GM19438 (cell line): ENCODE measurements around the gene CYSRT1.

Experiments used
- ATAC-seq: cut with Tn5 transposase; IDR thresholded peaks from one replicate; pipeline ENCODE4 v1.9.1; 2021; ENCODE audit warnings: low read depth; ENCODE audit not compliant: unreplicated experiment

Gene CYSRT1

GRCh38 chr9:137224830-137225694 lies at the start of gene CYSRT1:
Gene CYSRT1, plus strand, starts transcription at chr9:137225174. Its CDS starts 448 bp downstream, at chr9:137225622.
- ATAC-seq, result no peak

- no peak for ATAC-seq
Observed at GRCh38 chr9:137175345-137175961, 49.5 kb upstream of the CYSRT1 start.

- ATAC-seq, result no peak
Observed at GRCh38 chr9:137176302-137177182, 48.4 kb upstream of the CYSRT1 start.

GRCh38 chr9:137178201-137178938 lies 46.6 kb upstream of the CYSRT1 start:
- no peak for ATAC-seq

GRCh38 chr9:137178939-137179630 lies 45.9 kb upstream of the CYSRT1 start:
- ATAC-seq, result no peak

GRCh38 chr9:137179761-137180160 lies 45.2 kb upstream of the CYSRT1 start:
- no peak for ATAC-seq

GRCh38 chr9:137180491-137180890 lies 44.5 kb upstream of the CYSRT1 start:
- no peak for ATAC-seq

GRCh38 chr9:137181680-137182079 lies 43.3 kb upstream of the CYSRT1 start:
- no peak for ATAC-seq

GRCh38 chr9:137182836-137183235 lies 42.1 kb upstream of the CYSRT1 start:
- no peak for ATAC-seq

GRCh38 chr9:137183980-137184595 lies 40.9 kb upstream of the CYSRT1 start:
- ATAC-seq, result no peak

GRCh38 chr9:137184881-137185660 lies 39.9 kb upstream of the CYSRT1 start:
- ATAC-seq, result no peak

GRCh38 chr9:137185921-137186320 lies 39.1 kb upstream of the CYSRT1 start:
- no peak for ATAC-seq

- ATAC-seq, result no peak
Observed at GRCh38 chr9:137186385-137186784, 38.6 kb upstream of the CYSRT1 start.

GRCh38 chr9:137187386-137187785 lies 37.6 kb upstream of the CYSRT1 start:
- ATAC-seq, result no peak

- no peak for ATAC-seq
Observed at GRCh38 chr9:137188086-137188489, 36.9 kb upstream of the CYSRT1 start.

- ATAC-seq, result peak; percentile 75
Observed at GRCh38 chr9:137188490-137189296, 36.3 kb upstream of the CYSRT1 start, which contains the start of the genes ANAPC2 and SSNA1. Gene ANAPC2, minus strand, starts transcription at chr9:137188560. Its CDS starts 28 bp downstream, at chr9:137188532. Gene SSNA1, plus strand, starts transcription at chr9:137188676. Its CDS starts 51 bp downstream, at chr9:137188727.
